Neuronal stem cell (in vitro differentiated cells): ENCODE results near the gene TCF15.

ENCODE experiments used
- DNase-seq: peaks from one replicate; pipeline ENCODE4 v3.0.0-alpha.2; 2013; ENCODE audit warnings: low spot score
- H2AFZ ChIP-seq: one replicate; pipeline ENCODE4 v1.6.1; 2013; ENCODE audit warnings: mild to moderate bottlenecking, low read length, inconsistent platforms
- H2AK5ac ChIP-seq: 2 replicates; pipeline ENCODE4 v1.6.1; 2013; ENCODE audit warnings: low read depth, mild to moderate bottlenecking, inconsistent platforms, low read length, moderate library complexity, mixed read lengths
- H2BK120ac ChIP-seq: 2 replicates; pipeline ENCODE4 v1.6.1; 2013; ENCODE audit warnings: low read depth, mild to moderate bottlenecking, inconsistent platforms, low read length, moderate library complexity, mixed read lengths
- H2BK12ac ChIP-seq: one replicate; pipeline ENCODE4 v1.6.1; 2013; ENCODE audit warnings: low read length, inconsistent platforms
- H2BK15ac ChIP-seq: 2 replicates; pipeline ENCODE4 v1.6.1; 2013; ENCODE audit warnings: mild to moderate bottlenecking, low read length, inconsistent platforms, mixed read lengths
- H2BK5ac ChIP-seq: one replicate; pipeline ENCODE4 v1.6.1; 2013; ENCODE audit warnings: inconsistent platforms, mild to moderate bottlenecking, low read length, moderate library complexity
- H3K14ac ChIP-seq: one replicate; pipeline ENCODE4 v1.6.1; 2013; ENCODE audit warnings: low read length, inconsistent platforms
- H3K18ac ChIP-seq: 2 replicates; pipeline ENCODE4 v1.6.1; 2013; ENCODE audit warnings: low read length, inconsistent platforms
- H3K23ac ChIP-seq: 2 replicates; pipeline ENCODE4 v1.6.1; 2013; ENCODE audit warnings: low read depth, mild to moderate bottlenecking, mixed read lengths, low read length, inconsistent platforms; ENCODE audit not compliant: poor library complexity
- H3K27ac ChIP-seq: replicated peaks from 3 replicates; pipeline ENCODE4 v1.5.1; 2013; ENCODE audit warnings: low read length, inconsistent platforms
- H3K27me3 ChIP-seq, 3 experiments: 2 replicates each; pipeline ENCODE4 v1.6.1; 2013; ENCODE audit warnings: low read length in 3 of 3, mild to moderate bottlenecking in 2 of 3, inconsistent platforms in 1 of 3, low read depth in 1 of 3, mixed read lengths in 1 of 3, moderate library complexity in 1 of 3; ENCODE audit not compliant: control insufficient read depth in 3 of 3, insufficient read depth in 3 of 3
- H3K36me3 ChIP-seq, 2 donors: replicated peaks in 1 of 2; 2 replicates each; pipeline ENCODE4 v1.6.1; 2013; ENCODE audit warnings: low read length in 2 of 2; ENCODE audit not compliant: control insufficient read depth in 2 of 2, insufficient read depth in 2 of 2
- H3K4ac ChIP-seq: 2 replicates; pipeline ENCODE4 v1.6.1; 2013; ENCODE audit warnings: inconsistent platforms, mild to moderate bottlenecking, low read length, moderate library complexity
- H3K4me1 ChIP-seq, 2 donors: 1 replicate in 1 of 2; 2 replicates in 1 of 2; pipeline ENCODE4 v1.6.1; 2013; ENCODE audit warnings: low read length in 2 of 2, low read depth in 1 of 2; ENCODE audit not compliant: control insufficient read depth in 2 of 2, insufficient read depth in 1 of 2
- H3K4me2 ChIP-seq: one replicate; pipeline ENCODE4 v1.6.1; 2013; ENCODE audit warnings: mild to moderate bottlenecking, low read length, inconsistent platforms; ENCODE audit not compliant: insufficient read depth, poor library complexity, severe bottlenecking
- H3K4me3 ChIP-seq, 2 donors: 2 replicates each; pipeline ENCODE4 v1.5.1; 2013; ENCODE audit warnings: low read length in 2 of 2, mild to moderate bottlenecking in 2 of 2, inconsistent platforms in 1 of 2, moderate library complexity in 1 of 2
- H3K79me1 ChIP-seq: one replicate; pipeline ENCODE4 v1.6.1; 2013; ENCODE audit warnings: low read depth, mild to moderate bottlenecking, inconsistent platforms, low read length, moderate library complexity
- H3K9ac ChIP-seq: one replicate; pipeline ENCODE4 v1.6.1; 2013; ENCODE audit warnings: mild to moderate bottlenecking, low read depth, low read length, inconsistent platforms; ENCODE audit not compliant: poor library complexity
- H3K9me3 ChIP-seq, 2 donors: replicated peaks in 1 of 2; 2 replicates each; pipeline versions ENCODE3 to v1.6.1; 2013; ENCODE audit warnings: low read length in 2 of 2, mild to moderate bottlenecking in 2 of 2, inconsistent platforms in 1 of 2, low read depth in 1 of 2, mixed read lengths in 1 of 2, moderate library complexity in 1 of 2; ENCODE audit not compliant: control insufficient read depth in 2 of 2, insufficient read depth in 1 of 2
- H4K8ac ChIP-seq: one replicate; pipeline ENCODE4 v1.6.1; 2013; ENCODE audit warnings: low read depth, mild to moderate bottlenecking, inconsistent platforms, low read length, moderate library complexity
- H4K91ac ChIP-seq: one replicate; pipeline ENCODE4 v1.6.1; 2013; ENCODE audit warnings: low read length, low read depth, mild to moderate bottlenecking, inconsistent platforms; ENCODE audit not compliant: poor library complexity
- WGBS, 2 donors: extraction: QIAGEN DNeasy Blood & Tissue Kit; methylation state at CpG; one replicate each; pipeline ENCODE4 v1.1.7; 2013; ENCODE audit warnings: missing lambda C conversion rate in 2 of 2, mixed read lengths in 1 of 2; ENCODE audit not compliant: insufficient read length in 2 of 2, insufficient replicate concordance in 1 of 2; ENCODE audit errors: extremely low coverage in 2 of 2; 5-methylcytosine and 5-hydroxymethylcytosine counted together

Gene TCF15

DNA sequence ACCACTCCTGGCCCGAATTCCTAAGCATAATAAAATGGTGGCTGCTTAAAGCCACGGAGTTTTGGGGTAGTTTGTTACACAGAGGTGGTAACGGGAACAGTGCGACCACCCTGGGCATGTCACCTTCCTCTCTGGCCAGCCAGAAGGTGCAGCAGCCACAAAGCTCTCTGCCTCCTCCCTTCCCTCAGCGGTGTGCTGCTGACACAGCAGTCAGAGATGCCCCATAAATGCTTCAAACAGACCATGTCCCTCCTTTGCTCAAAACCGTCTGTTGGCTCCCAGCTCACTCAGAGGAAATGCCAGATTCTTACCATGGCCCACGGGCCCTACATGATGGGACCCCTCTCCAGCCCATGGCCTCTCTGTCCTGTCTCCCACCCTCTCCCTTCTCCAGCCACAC, 12.1 kb upstream of the TCF15 start:
- Histone ChIP-seq H3K27ac (no peak overlapping the region), H3K9me3 (peaks cover 3 to 7% of the 10 kb centered on the region in 2 donors), H2BK12ac (no peak overlapping the region), H3K4me2 (no peak overlapping the region), H4K8ac (no peak overlapping the region), H3K9ac (no peak overlapping the region), H3K4ac (no peak overlapping the region), H2AFZ (no peak overlapping the region), H2BK15ac (no peak overlapping the region), H3K27me3 (peaks cover 0 to 27% (median 0%) of the 10 kb centered on the region in 3 experiments), H3K79me1 (no peaks in the 10 kb centered on the region), H2AK5ac (no peak overlapping the region), H3K36me3 (no peaks in the 10 kb centered on the region), H4K91ac (no peak overlapping the region), H3K23ac (no peak overlapping the region), H3K4me3 (no peak overlapping the region), H3K4me1 (peaks cover 0 to 6% of the 10 kb centered on the region in 2 donors), H3K14ac (no peak overlapping the region), H2BK120ac (no peak overlapping the region), H3K18ac (no peak overlapping the region), H2BK5ac (no peak overlapping the region)
- WGBS, 2 donors: no CpG with 5 or more reads among the region's 7 CpGs
- DNase-seq: no peak

DNA sequence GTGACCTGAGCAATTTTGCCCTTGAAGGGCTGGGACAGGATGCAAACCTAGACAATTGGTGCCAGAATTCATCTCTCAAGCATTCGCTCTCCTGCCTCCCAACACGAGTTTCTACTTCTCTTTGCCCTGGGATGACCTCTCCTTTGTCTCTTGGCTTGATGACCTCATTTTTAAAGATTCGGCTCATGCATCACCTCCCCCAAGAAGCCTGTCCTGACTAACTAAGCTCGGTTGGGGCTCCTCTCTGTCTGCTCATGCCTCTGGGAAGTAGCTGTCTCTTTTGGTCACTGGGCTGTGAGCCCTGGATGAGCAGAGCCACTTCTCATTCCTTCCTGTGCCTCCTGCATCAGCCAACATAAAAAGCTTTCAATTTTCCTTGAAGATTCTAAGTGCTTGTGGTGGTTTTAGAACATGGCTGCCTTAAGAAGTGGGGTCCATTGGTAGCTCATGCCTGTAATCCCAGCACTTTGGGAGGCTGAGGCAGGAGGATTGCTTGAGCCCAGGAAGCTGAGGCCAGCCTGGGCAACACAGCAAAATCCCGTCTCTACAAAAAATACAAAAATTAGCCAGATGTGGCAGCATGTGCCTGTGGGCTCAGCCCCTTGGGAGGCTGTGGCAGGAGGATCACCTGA, 11.1 kb upstream of the TCF15 start:
- Histone ChIP-seq H2BK15ac (no peak overlapping the region), H4K91ac (no peak overlapping the region), H4K8ac (no peak overlapping the region)

DNA sequence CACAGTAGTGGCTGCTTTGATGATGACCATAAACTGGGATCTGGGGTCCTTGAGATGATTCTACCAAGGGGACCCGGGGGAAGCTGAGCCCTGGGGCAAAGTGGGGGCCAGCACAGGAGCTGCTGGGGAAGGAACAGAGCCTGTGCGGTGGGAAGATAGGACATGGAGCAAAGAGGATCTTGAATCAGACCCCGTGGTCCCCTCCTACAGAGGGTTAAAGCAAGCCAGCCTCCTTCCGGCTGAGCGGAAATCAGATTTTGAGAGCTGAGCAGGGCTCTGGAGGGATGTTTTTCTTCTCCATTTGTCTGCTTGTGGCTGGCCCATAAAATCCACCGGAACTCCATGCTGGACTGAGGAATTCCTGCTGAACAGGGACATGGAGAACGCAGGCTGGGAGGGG, 10.1 kb upstream of the TCF15 start:
- Histone ChIP-seq H3K36me3 (no peaks in the 10 kb centered on the region), H2AFZ (no peak overlapping the region), H4K91ac (no peak overlapping the region), H2BK12ac (no peak overlapping the region), H3K9ac (no peak overlapping the region), H3K4me1 (peaks cover 0 to 6% of the 10 kb centered on the region in 2 donors), H3K27me3 (peaks cover 0 to 31% (median 0%) of the 10 kb centered on the region in 3 experiments), H3K14ac (no peak overlapping the region), H2BK5ac (no peak overlapping the region), H2AK5ac (no peak overlapping the region), H3K27ac (no peak overlapping the region), H4K8ac (no peak overlapping the region), H3K4me3 (no peak overlapping the region), H2BK120ac (no peak overlapping the region), H3K23ac (no peak overlapping the region), H3K18ac (no peak overlapping the region), H3K9me3 (peaks cover 3 to 7% of the 10 kb centered on the region in 2 donors), H3K4ac (no peak overlapping the region), H2BK15ac (no peak overlapping the region), H3K4me2 (no peak overlapping the region), H3K79me1 (no peaks in the 10 kb centered on the region)
- no peak for DNase-seq
- WGBS, 2 donors: no CpG with 5 or more reads among the region's 7 CpGs

More for the DNA sequence above, 11.1 kb upstream of the TCF15 start:
- Histone ChIP-seq H3K18ac (no peak overlapping the region), H3K4me1 (peaks cover 0 to 6% of the 10 kb centered on the region in 2 donors), H2BK5ac (no peak overlapping the region), H3K27ac (no peak overlapping the region), H2BK12ac (no peak overlapping the region), H3K4me2 (no peak overlapping the region), H3K9ac (no peak overlapping the region), H3K14ac (no peak overlapping the region), H3K23ac (no peak overlapping the region), H3K9me3 (peaks cover 3 to 7% of the 10 kb centered on the region in 2 donors), H2AFZ (peak overlapping the region; percentile 28), H3K4ac (no peak overlapping the region), H3K36me3 (no peaks in the 10 kb centered on the region), H2AK5ac (no peak overlapping the region), H3K4me3 (no peak overlapping the region), H2BK120ac (no peak overlapping the region), H3K27me3 (peaks cover 0 to 27% (median 0%) of the 10 kb centered on the region in 3 experiments), H3K79me1 (no peaks in the 10 kb centered on the region)
- WGBS, 2 donors: no CpG with 5 or more reads among the region's 5 CpGs
- no peak for DNase-seq

DNA sequence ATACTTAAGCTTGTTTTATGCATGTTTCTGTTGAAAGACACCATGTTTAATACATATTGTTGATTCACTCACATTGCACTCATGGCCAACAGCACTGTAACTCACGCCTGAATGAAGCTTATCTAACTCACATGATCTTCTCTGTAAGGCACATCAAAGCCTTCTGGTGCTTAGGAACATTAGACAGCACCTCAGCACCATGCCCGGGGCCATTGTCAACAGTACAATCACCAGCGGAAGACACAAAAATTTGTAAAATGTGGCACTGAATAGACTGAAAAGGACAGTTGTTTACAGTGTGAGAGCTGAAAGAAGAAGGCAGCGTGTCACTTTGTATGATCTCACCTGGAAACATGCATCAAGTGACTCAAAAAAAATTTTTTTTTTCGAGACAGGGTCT, 8.9 kb upstream of the TCF15 start:
- H3K4me3 ChIP-seq: no peak overlapping the region
- no peak overlapping the region for H3K23ac ChIP-seq
- H3K36me3 ChIP-seq: no peaks in the 10 kb centered on the region
- no peak overlapping the region for H3K18ac ChIP-seq
- no peaks in the 10 kb centered on the region for H3K79me1 ChIP-seq
- no peak overlapping the region for H2BK15ac ChIP-seq
- no peak for DNase-seq
- no peak overlapping the region for H4K8ac ChIP-seq
- no peak overlapping the region for H3K14ac ChIP-seq
- no peak overlapping the region for H2BK12ac ChIP-seq
- no peak overlapping the region for H2BK5ac ChIP-seq
- H3K27me3 ChIP-seq: peaks cover 0 to 36% (median under 1%) of the 10 kb centered on the region in 3 experiments
- H2AK5ac ChIP-seq: no peak overlapping the region
- no CpG with 5 or more reads among the region's 5 CpGs for WGBS, 2 donors
- H3K9ac ChIP-seq: no peak overlapping the region
- no peak overlapping the region for H3K27ac ChIP-seq
- H3K9me3 ChIP-seq: peaks cover 3 to 7% of the 10 kb centered on the region in 2 donors
- H2BK120ac ChIP-seq: no peak overlapping the region
- no peak overlapping the region for H3K4ac ChIP-seq
- peaks cover 0 to 6% of the 10 kb centered on the region in 2 donors for H3K4me1 ChIP-seq
- no peak overlapping the region for H3K4me2 ChIP-seq
- H2AFZ ChIP-seq: no peak overlapping the region
- H4K91ac ChIP-seq: no peak overlapping the region
